ENCODE measurements around the gene NFKBIE. TPM values are rescaled to one million over a fixed set of nuclear protein-coding genes. Genes with fewer than 3 reads are reported as not detected.

Gene NFKBIE
- total RNA-seq, 1 experiment from 2014 or later = 9.7 TPM

- TF ChIP-seq CTCF (conservative IDR thresholded peaks at IDR 0.05) = no peak
- Histone ChIP-seq H3K9ac (ENCODE audit: extremely low read depth, insufficient read length, low read length) (no peak overlapping the region), H4K20me1 (ENCODE audit: control insufficient read depth, insufficient read depth, insufficient read length) (no peaks in the 10 kb centered on the region), H3K14ac (ENCODE audit: insufficient read depth, low read length) (no peak overlapping the region), H2BK20ac (ENCODE audit: low read depth, low read length, poor library complexity, severe bottlenecking) (no peak overlapping the region), H3K18ac (ENCODE audit: insufficient read length, low read depth, low read length) (no peak overlapping the region), H2AFZ (ENCODE audit: low read length) (no peak overlapping the region), H3K4me1 (ENCODE audit: insufficient read depth, low read length) (no peaks in the 10 kb centered on the region), H2BK12ac (ENCODE audit: insufficient read length, low read depth, low read length) (no peak overlapping the region), H3K4ac (ENCODE audit: low read depth, low read length) (no peak overlapping the region), H2BK120ac (ENCODE audit: low read depth, low read length, poor library complexity, severe bottlenecking) (no peak overlapping the region), H3K27me3 (ENCODE audit: insufficient read depth, low read length) (peaks cover 2% of the 10 kb centered on the region; the same call in 1 of the 2 replicates), H3K79me2 (ENCODE audit: insufficient read depth, low read length) (no peaks in the 10 kb centered on the region), H4K5ac (ENCODE audit: insufficient read length, low read depth, low read length) (no peak overlapping the region), H3K27ac (ENCODE audit: insufficient read length, low read depth, low read length) (no peak overlapping the region), H3K79me1 (ENCODE audit: insufficient read depth, low read depth, low read length, poor library complexity, severe bottlenecking) (no peaks in the 10 kb centered on the region), H4K8ac (replicated peaks; ENCODE audit: insufficient read length, low read depth, low read length) (no peak overlapping the region), H3K56ac (ENCODE audit: insufficient read length, low read depth, low read length) (no peak overlapping the region), H2AK5ac (ENCODE audit: insufficient read length, low read length) (no peak overlapping the region), H2BK5ac (ENCODE audit: insufficient read length, low read length) (no peak overlapping the region), H4K91ac (ENCODE audit: insufficient read length, low read depth, low read length) (no peak overlapping the region), H3K23me2 (ENCODE audit: insufficient read length, low read depth, low read length, poor library complexity, severe bottlenecking) (peaks cover under 1% of the 10 kb centered on the region), H2BK15ac (ENCODE audit: low read depth, low read length) (no peak overlapping the region), H3T11ph (ENCODE audit: low read length) (no peak overlapping the region), H3K23ac (ENCODE audit: insufficient read length, low read depth, low read length) (no peak overlapping the region), H3K9me3 (ENCODE audit: control insufficient read depth, low read depth, low read length) (no peaks in the 10 kb centered on the region), H3K4me2 (ENCODE audit: insufficient read depth, insufficient read length, low read length) (no peak overlapping the region)
- H3K27me3 Mint-ChIP-seq (ENCODE audit: low read depth) = peaks cover 80% of the 10 kb centered on the region
- no peak overlapping the region for H3K27ac Mint-ChIP-seq
- H3K9me3 Mint-ChIP-seq = no peaks in the 10 kb centered on the region
- peaks cover 6 to 7% of the 10 kb centered on the region in 2 experiments for H3K4me1 Mint-ChIP-seq
- H3K36me3 Mint-ChIP-seq (ENCODE audit: insufficient read depth in 1 of 3, low read depth in 3 of 3) = no peaks in the 10 kb centered on the region
- DNase-seq = no peak
- no peak overlapping the region for H3K4me3 Mint-ChIP-seq
- no CpG with 5 or more reads among the region's 4 CpGs for WGBS (ENCODE audit: extremely low coverage, insufficient read length, low lambda C conversion rate)
These were observed 26.5 kb upstream of the NFKBIE start for GRCh38 chr6:44291841-44292240.

All from H9 (cell line).